Stimulated activated CD8-positive, alpha-beta memory T cell treated with anti-CD3 and anti-CD28 coated beads, Interleukin-4, amount 100 ng/mL, for 1 hour (primary cell): ENCODE measurements around the gene RDH12.

Source experiments
- DNase-seq, 2 donors: peaks; one replicate each; pipeline ENCODE4 v3.0.0-alpha.2; 2020; ENCODE audit warnings: low read depth in 2 of 2, low spot score in 1 of 2

The RDH12 gene

GRCh38 chr14:67746927-67747326 lies 45.2 kb downstream of the RDH12 start:
- DNase-seq = no peak

GRCh38 chr14:67748312-67748711 lies 46.6 kb downstream of the RDH12 start:
- DNase-seq = no peak

- DNase-seq = no peak
Measured at GRCh38 chr14:67749341-67750084, 47.8 kb downstream of the RDH12 start.

- DNase-seq = no peak
Measured at GRCh38 chr14:67756496-67756895, 54.8 kb downstream of the RDH12 start.

GRCh38 chr14:67757175-67757574 lies 55.5 kb downstream of the RDH12 start:
- DNase-seq = no peak

GRCh38 chr14:67759916-67760315 lies 58.2 kb downstream of the RDH12 start:
- DNase-seq = no peak

GRCh38 chr14:67762051-67762450 lies 60.4 kb downstream of the RDH12 start:
- DNase-seq = no peak

- no peak for DNase-seq
Measured at GRCh38 chr14:67763158-67763822, 61.6 kb downstream of the RDH12 start.

GRCh38 chr14:67764496-67764895 lies 62.8 kb downstream of the RDH12 start:
- no peak for DNase-seq

- DNase-seq = no peak
Measured at GRCh38 chr14:67765192-67765834, 63.6 kb downstream of the RDH12 start.

- no peak for DNase-seq
Measured at GRCh38 chr14:67766035-67766680, 64.5 kb downstream of the RDH12 start.

GRCh38 chr14:67768219-67768618 lies 66.5 kb downstream of the RDH12 start:
- no peak for DNase-seq

GRCh38 chr14:67773844-67774377 lies 72.2 kb downstream of the RDH12 start:
- DNase-seq = no peak

GRCh38 chr14:67776653-67777322 lies 75.1 kb downstream of the RDH12 start:
- DNase-seq = no peak

GRCh38 chr14:67778792-67779191 lies 77.1 kb downstream of the RDH12 start:
- DNase-seq = no peak

GRCh38 chr14:67782090-67782489 lies 80.4 kb downstream of the RDH12 start:
- no peak for DNase-seq
